PC-9 (cell line): ENCODE data around the gene FOSL2. TPM values are rescaled to one million over a fixed set of nuclear protein-coding genes. Genes with fewer than 3 reads are reported as not detected.

Experiments
- BruUV-seq: library from RNA; stranded (reverse); fragments of 400-500 nt; replicated peaks from 2 replicates; lab custom pipeline; 2021; lab: Mats Ljungman, UMichigan
- CTCF ChIA-PET: fragments of 300-600 bp; sonication (Branson Sonifier 250); formaldehyde crosslinking; loops from one replicate; lab custom pipeline; 2022; ENCODE audit warnings: antibody characterized with exemption; lab: Charles Lee
- POLR2A ChIA-PET: fragments of 300-600 bp; sonication (Branson Sonifier 250); formaldehyde crosslinking; loops from one replicate; lab custom pipeline; 2022; ENCODE audit warnings: antibody characterized with exemption; ENCODE audit not compliant: unreplicated experiment; lab: Charles Lee
- DNase-seq, 2 experiments: peaks; one replicate each; pipeline versions ENCODE4 v3.0.0 to v3.0.0-alpha.2; 2015 to 2022; ENCODE audit warnings: mixed read lengths in 1 of 2
- H2AFZ ChIP-seq: fragments of 200-600 bp; sonication (generic); 2 replicates; pipeline ENCODE4 v1.8.1; 2017; ENCODE audit warnings: antibody characterized with exemption
- H3F3A ChIP-seq: fragments of 200-600 bp; sonication (generic); 2 replicates; pipeline ENCODE4 v1.8.1; 2017; ENCODE audit warnings: antibody characterized with exemption, mild to moderate bottlenecking, low read depth; ENCODE audit not compliant: insufficient read depth
- H3K27ac ChIP-seq: fragments of 200-600 bp; sonication (generic); 2 replicates; pipeline ENCODE4 v1.6.1; 2016; ENCODE audit warnings: mixed run types
- H3K27me3 ChIP-seq: fragments of 200-600 bp; sonication (generic); 2 replicates; pipeline ENCODE4 v1.6.1; 2016; ENCODE audit warnings: low read depth, mixed run types; ENCODE audit not compliant: insufficient read depth
- H3K36me3 ChIP-seq: fragments of 200-600 bp; sonication (generic); 2 replicates; pipeline ENCODE4 v1.6.1; 2016; ENCODE audit warnings: low read depth, mixed run types
- H3K4me1 ChIP-seq: fragments of 200-600 bp; sonication (generic); replicated peaks from 2 replicates; pipeline ENCODE4 v1.6.1; 2016; ENCODE audit warnings: mixed run types; ENCODE audit not compliant: insufficient read depth
- H3K4me2 ChIP-seq: fragments of 200-600 bp; sonication (generic); 2 replicates; pipeline ENCODE4 v1.6.1; 2017; ENCODE audit warnings: mixed run types
- H3K4me3 ChIP-seq: fragments of 200-600 bp; sonication (generic); 2 replicates; pipeline ENCODE4 v1.6.1; 2016; ENCODE audit warnings: mixed run types
- H3K79me2 ChIP-seq: fragments of 200-600 bp; sonication (generic); 2 replicates; pipeline ENCODE4 v1.6.1; 2017; ENCODE audit warnings: low read depth, mixed run types
- H3K9me2 ChIP-seq: fragments of 200-600 bp; sonication (generic); 2 replicates; pipeline ENCODE4 v1.8.1; 2017; ENCODE audit warnings: mild to moderate bottlenecking; ENCODE audit not compliant: insufficient read depth
- H3K9me3 ChIP-seq: fragments of 200-600 bp; sonication (generic); 2 replicates; pipeline ENCODE4 v1.8.1; 2016; ENCODE audit warnings: low read depth; ENCODE audit not compliant: insufficient read depth
- H4K20me1 ChIP-seq: fragments of 200-600 bp; sonication (generic); 2 replicates; pipeline ENCODE4 v1.8.1; 2017; ENCODE audit not compliant: insufficient read depth
- EZH2 ChIP-seq: fragments of 200-600 bp; sonication (generic); IDR thresholded peaks from 2 replicates; pipeline ENCODE4 v1.8.0; 2017; ENCODE audit warnings: antibody characterized with exemption, low read depth
- intact Hi-C: fragments of 100-400 bp; cut with micrococcal nuclease; formaldehyde crosslinking; loops from one replicate; pipeline ENCODE4 v1.10.0; 2022; ENCODE audit not compliant: unreplicated experiment
- total RNA-seq: library from RNA; stranded (reverse); gene quantifications from 2 replicates; pipeline ENCODE4 v1.2.3, GENCODE V29; 2021
- TF ChIP-seq, protein P1 (sequence below): fragments of 200-600 bp; sonication (generic); conservative IDR thresholded peaks from 2 replicates; pipeline ENCODE4 v1.6.1; 2017; ENCODE audit warnings: mixed run types, antibody characterized with exemption, mild to moderate bottlenecking, moderate library complexity

FOSL2 gene
- total RNA-seq, 1 experiment from 2014 or later, result 60.0 TPM

GRCh38 chr2:28393114-28393836 lies 617 bp downstream of the FOSL2 start:
- H3K9me3 ChIP-seq, result no peaks in the 10 kb centered on the region
- TF ChIP-seq, protein P1, sequence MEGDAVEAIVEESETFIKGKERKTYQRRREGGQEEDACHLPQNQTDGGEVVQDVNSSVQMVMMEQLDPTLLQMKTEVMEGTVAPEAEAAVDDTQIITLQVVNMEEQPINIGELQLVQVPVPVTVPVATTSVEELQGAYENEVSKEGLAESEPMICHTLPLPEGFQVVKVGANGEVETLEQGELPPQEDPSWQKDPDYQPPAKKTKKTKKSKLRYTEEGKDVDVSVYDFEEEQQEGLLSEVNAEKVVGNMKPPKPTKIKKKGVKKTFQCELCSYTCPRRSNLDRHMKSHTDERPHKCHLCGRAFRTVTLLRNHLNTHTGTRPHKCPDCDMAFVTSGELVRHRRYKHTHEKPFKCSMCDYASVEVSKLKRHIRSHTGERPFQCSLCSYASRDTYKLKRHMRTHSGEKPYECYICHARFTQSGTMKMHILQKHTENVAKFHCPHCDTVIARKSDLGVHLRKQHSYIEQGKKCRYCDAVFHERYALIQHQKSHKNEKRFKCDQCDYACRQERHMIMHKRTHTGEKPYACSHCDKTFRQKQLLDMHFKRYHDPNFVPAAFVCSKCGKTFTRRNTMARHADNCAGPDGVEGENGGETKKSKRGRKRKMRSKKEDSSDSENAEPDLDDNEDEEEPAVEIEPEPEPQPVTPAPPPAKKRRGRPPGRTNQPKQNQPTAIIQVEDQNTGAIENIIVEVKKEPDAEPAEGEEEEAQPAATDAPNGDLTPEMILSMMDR, result no peak
- TF ChIP-seq EZH2, result no peak
- H3K9me2 ChIP-seq, result no peaks in the 10 kb centered on the region
- ChIA-PET CTCF (no interaction called here), POLR2A (interaction anchor here (0.6 to 0.9 kb wide), 8 partner anchors 67 to 791 kb away, joined by 3 to 9 read pairs (median 4); no protein-coding TSS in a partner anchor)
- peaks cover 62% of the 10 kb centered on the region for H3F3A ChIP-seq
- H3K4me3 ChIP-seq, result peak overlapping the region; percentile 88
- peaks cover 35% of the 10 kb centered on the region for H3K4me1 ChIP-seq
- H3K4me2 ChIP-seq, result peak overlapping the region; percentile 94
- DNase-seq, result peak; percentile 47 to 56
- H3K27ac ChIP-seq, result peak overlapping the region; percentile 96
- peak overlapping the region; percentile 19; the same call in 1 of the 2 replicates for H2AFZ ChIP-seq
- peaks cover 29% of the 10 kb centered on the region for H4K20me1 ChIP-seq
- BruUV-seq, result TSS peak; percentile 30
- peaks cover 30% of the 10 kb centered on the region; the same call in 1 of the 2 replicates for H3K36me3 ChIP-seq
- peaks cover 60% of the 10 kb centered on the region for H3K79me2 ChIP-seq
- intact Hi-C loops, result loop anchor here (2.0 to 10.0 kb wide), 6 partner anchors 16 to 671 kb away; no protein-coding TSS in a partner anchor
- no peaks in the 10 kb centered on the region for H3K27me3 ChIP-seq

DNA sequence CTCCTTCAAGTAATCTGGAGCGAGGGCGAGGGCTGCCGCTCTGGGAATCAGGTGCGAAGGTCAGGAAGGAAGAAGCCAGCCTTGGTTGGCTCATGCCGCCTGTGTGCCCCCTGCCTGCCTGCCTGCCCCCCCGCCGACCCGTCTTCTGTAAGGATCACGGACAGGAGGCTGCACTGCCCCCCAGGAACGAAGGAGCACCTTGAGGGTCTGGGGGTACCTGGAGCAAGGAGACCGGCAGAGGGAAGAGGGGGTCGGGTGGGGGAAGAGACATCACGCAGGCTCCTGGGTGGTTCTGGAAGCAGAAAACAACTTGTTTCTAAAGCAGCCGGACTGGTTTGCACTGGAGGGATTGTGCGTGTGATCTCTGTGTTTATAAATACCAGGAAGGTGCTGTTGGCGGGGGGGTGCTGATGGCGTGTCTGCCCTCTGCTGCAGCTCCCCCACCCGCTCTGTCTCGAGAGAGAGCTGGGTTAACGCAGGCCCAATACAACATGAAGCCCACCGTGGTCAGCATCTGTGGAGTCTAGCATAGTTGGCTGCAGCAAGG lies 1.7 kb downstream of the FOSL2 start:
- no peaks in the 10 kb centered on the region for H3K9me2 ChIP-seq
- no peaks in the 10 kb centered on the region for H3K9me3 ChIP-seq
- intact Hi-C loops, result loop anchor here (5.0 to 10.0 kb wide), 3 partner anchors 150 to 672 kb away; no protein-coding TSS in a partner anchor
- peak; percentile 46 to 64 for DNase-seq
- H3K4me3 ChIP-seq, result peak overlapping the region; percentile 88
- peaks cover 40% of the 10 kb centered on the region for H4K20me1 ChIP-seq
- H3K79me2 ChIP-seq, result peaks cover 71% of the 10 kb centered on the region
- TF ChIP-seq, protein P1, result no peak
- TF ChIP-seq EZH2, result no peak
- H3K4me2 ChIP-seq, result peak overlapping the region; percentile 94
- peak overlapping the region; percentile 96 for H3K27ac ChIP-seq
- CTCF ChIA-PET, result interaction anchor here (0.6 kb wide), 1 partner anchor 550 kb away, joined by 3 read pairs; no protein-coding TSS in a partner anchor
- H3F3A ChIP-seq, result peaks cover 56% of the 10 kb centered on the region
- H3K36me3 ChIP-seq, result peaks cover 39% of the 10 kb centered on the region; the same call in 1 of the 2 replicates
- peaks cover 25% of the 10 kb centered on the region for H3K4me1 ChIP-seq
- POLR2A ChIA-PET, result interaction anchor here (0.6 kb wide), 2 partner anchors 357 to 505 kb away, joined by 7 to 14 read pairs; partner anchors contain the start of gene PPP1CB
- no TSS peak for BruUV-seq
- H3K27me3 ChIP-seq, result no peaks in the 10 kb centered on the region
- no peak overlapping the region for H2AFZ ChIP-seq

DNA sequence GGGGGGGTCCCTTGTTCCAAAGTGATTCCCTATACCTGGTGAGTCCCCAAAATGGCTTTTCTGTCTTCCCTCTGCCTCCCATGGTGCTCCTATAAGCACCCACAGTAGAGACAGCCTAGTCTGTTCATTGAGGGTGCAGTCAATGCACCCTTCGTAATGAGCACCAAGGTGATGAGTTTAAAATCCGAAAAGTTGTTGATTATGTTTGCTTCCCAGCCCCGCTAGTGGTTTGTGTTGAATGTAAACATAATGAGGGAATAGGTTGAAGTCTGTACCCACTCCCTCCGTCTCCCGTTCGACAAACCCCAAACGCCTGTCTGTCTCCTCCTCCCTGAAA lies 2.3 kb downstream of the FOSL2 start:
- no peaks in the 10 kb centered on the region for H3K27me3 ChIP-seq
- H3K79me2 ChIP-seq, result peaks cover 76% of the 10 kb centered on the region
- no peak overlapping the region for H2AFZ ChIP-seq
- POLR2A ChIA-PET, result interaction anchor here (0.6 kb wide), 2 partner anchors 357 to 506 kb away, joined by 7 to 14 read pairs; partner anchors contain the start of gene PPP1CB
- peaks cover 19% of the 10 kb centered on the region for H3K4me1 ChIP-seq
- BruUV-seq, result no TSS peak
- peak overlapping the region; percentile 94 for H3K4me2 ChIP-seq
- intact Hi-C loops, result loop anchor here (5.0 to 10.0 kb wide), 4 partner anchors 150 to 673 kb away; no protein-coding TSS in a partner anchor
- no peaks in the 10 kb centered on the region for H3K9me3 ChIP-seq
- peak overlapping the region; percentile 88 for H3K4me3 ChIP-seq
- TF ChIP-seq, protein P1, result no peak
- TF ChIP-seq EZH2, result no peak
- H4K20me1 ChIP-seq, result peaks cover 46% of the 10 kb centered on the region
- peak overlapping the region; percentile 96 for H3K27ac ChIP-seq
- CTCF ChIA-PET, result interaction anchor here (0.6 kb wide), 1 partner anchor 551 kb away, joined by 3 read pairs; no protein-coding TSS in a partner anchor
- DNase-seq, result no peak
- no peaks in the 10 kb centered on the region for H3K9me2 ChIP-seq
- peaks cover 45% of the 10 kb centered on the region for H3K36me3 ChIP-seq
- peaks cover 56% of the 10 kb centered on the region for H3F3A ChIP-seq
